ENCODE results near the gene FAM3A.

- TF ChIP-seq CTCF (conservative IDR thresholded peaks at IDR 0.05; ENCODE audit: low read length), result no peak
- TF ChIP-seq EZH2phosphoT487 (IDR thresholded peaks at IDR 0.05; ENCODE audit: borderline replicate concordance), result no peak
Observed at GRCh38 chrX:154483325-154483724, 32.7 kb downstream of the FAM3A start.

Data from Loucy (cell line).